ENCODE data around the gene ZNF827.

Gene ZNF827

DNA sequence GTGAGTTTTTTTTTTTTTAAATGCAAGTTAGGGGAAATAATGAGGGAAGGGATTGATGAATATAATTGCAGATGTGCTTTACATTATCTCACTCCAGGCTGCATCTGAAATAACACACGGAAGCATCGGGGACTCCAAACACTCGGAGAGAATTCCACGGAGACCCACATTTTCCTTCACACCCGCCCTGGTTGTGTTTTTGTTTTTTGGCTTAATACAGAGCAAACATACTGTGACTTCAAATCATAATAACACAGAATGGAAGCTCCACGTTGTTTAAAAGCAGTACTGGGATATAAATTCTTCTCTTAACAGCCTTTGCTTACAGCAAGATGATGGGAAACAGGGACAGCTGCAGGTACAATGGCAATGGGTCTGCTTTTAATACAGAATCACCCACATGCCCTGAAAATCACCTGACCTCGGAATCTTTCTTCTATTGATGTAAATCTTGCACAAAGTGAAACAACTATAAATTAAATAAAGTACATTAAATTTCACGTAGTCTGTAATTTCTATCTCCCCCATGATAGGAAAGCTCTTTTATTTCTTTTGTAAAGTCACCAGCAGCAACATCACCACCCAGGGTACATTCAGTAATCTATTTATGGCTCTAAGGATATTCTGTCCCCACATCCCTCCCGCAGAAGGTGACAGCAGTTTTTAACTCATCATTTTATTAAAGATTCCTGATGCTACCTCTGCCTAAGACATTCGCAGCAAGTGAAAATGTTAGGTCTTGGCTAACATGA is 119.3 kb downstream of the ZNF827 start:
- TF ChIP-seq, protein P1, sequence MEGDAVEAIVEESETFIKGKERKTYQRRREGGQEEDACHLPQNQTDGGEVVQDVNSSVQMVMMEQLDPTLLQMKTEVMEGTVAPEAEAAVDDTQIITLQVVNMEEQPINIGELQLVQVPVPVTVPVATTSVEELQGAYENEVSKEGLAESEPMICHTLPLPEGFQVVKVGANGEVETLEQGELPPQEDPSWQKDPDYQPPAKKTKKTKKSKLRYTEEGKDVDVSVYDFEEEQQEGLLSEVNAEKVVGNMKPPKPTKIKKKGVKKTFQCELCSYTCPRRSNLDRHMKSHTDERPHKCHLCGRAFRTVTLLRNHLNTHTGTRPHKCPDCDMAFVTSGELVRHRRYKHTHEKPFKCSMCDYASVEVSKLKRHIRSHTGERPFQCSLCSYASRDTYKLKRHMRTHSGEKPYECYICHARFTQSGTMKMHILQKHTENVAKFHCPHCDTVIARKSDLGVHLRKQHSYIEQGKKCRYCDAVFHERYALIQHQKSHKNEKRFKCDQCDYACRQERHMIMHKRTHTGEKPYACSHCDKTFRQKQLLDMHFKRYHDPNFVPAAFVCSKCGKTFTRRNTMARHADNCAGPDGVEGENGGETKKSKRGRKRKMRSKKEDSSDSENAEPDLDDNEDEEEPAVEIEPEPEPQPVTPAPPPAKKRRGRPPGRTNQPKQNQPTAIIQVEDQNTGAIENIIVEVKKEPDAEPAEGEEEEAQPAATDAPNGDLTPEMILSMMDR (IDR thresholded peaks at IDR 0.05; ENCODE audit: control extremely low read depth, extremely low read depth, low read depth, missing control alignments), result no peak
- ChIA-PET CTCF (interaction anchor here (1.4 to 2.6 kb wide), 2 partner anchors 9 to 18 kb away, joined by 3 to 10 read pairs; no protein-coding TSS in a partner anchor), POLR2A (no interaction called here)
- no peak for DNase-seq (ENCODE audit: extremely low spot score)

DNA sequence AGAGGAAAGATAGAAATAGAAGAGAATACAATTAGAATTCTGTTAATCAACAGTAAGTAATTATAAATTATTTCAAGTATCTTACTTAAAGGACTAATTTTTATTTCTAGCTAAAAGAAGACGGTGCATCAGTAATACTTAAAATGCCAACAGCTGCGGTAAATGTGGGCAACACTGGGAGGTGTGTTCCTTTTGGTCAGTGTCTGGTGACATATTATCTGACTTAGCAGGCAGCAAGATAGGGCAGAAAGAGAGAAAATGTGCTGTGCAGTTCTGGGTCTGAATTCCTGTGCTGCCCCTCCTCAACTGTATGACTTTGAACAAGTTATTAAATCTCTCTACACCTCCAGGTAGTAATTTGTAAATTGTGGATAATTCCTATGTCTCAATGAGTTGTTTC is 120.6 kb downstream of the ZNF827 start:
- CTCF ChIA-PET, result interaction anchor here (0.9 to 1.5 kb wide), 4 partner anchors 9 to 21 kb away, joined by 3 to 5 read pairs (median 4); no protein-coding TSS in a partner anchor
- TF ChIP-seq, protein P1 (IDR thresholded peaks at IDR 0.05; ENCODE audit: control extremely low read depth, extremely low read depth, low read depth, missing control alignments), result no peak

DNA sequence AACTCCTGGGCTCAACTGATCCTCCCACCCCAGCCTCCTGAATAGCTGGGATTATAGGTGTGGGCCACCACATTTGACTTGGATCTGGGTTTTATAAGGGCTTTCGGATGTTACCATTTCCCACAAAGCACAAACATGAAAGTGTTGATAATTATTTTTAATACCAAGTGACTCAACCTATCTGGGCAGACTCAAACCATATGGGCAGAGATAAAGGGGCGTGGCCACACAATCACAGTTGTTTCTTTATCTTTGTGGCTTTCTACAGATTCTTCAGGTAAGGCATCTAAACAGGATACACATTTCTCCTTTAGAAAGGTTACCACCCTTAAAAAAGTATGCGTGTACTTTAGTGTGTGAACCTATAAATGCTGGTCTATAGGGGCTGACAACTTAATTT is 122.5 kb downstream of the ZNF827 start:
- TF ChIP-seq, protein P1 (IDR thresholded peaks at IDR 0.05; ENCODE audit: control extremely low read depth, extremely low read depth, low read depth, missing control alignments), result no peak
- ChIA-PET POLR2A (no interaction called here), CTCF (interaction anchor here (0.6 to 1.1 kb wide), 3 partner anchors 8 to 53 kb away, joined by 3 to 6 read pairs (median 4); no protein-coding TSS in a partner anchor)
- no peak for DNase-seq (ENCODE audit: extremely low spot score)

More for the DNA sequence above, 120.6 kb downstream of the ZNF827 start:
- POLR2A ChIA-PET, result no interaction called here
- no peak for DNase-seq (ENCODE audit: extremely low spot score)

DNA sequence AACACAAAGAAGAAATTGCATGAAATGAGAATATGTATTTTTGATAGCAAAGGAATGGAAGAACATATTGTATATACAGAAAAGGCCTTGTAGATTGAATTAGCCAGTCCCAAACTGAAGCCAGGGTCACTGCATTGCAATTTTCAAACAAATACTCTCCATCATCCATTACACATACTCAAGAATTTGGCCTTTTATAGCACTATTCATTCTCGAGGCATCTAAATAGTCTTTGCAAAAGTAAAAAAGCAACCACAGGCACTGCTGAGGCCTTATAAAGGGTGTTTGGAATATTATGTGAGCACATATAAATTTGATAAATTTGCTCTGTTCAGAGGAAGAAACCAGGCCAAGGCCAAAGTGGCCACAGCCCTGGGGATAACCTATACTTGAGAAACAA is 123.0 kb downstream of the ZNF827 start:
- DNase-seq (ENCODE audit: extremely low spot score), result no peak
- CTCF ChIA-PET, result no interaction called here
- TF ChIP-seq, protein P1 (IDR thresholded peaks at IDR 0.05; ENCODE audit: control extremely low read depth, extremely low read depth, low read depth, missing control alignments), result no peak
- POLR2A ChIA-PET, result no interaction called here

DNA sequence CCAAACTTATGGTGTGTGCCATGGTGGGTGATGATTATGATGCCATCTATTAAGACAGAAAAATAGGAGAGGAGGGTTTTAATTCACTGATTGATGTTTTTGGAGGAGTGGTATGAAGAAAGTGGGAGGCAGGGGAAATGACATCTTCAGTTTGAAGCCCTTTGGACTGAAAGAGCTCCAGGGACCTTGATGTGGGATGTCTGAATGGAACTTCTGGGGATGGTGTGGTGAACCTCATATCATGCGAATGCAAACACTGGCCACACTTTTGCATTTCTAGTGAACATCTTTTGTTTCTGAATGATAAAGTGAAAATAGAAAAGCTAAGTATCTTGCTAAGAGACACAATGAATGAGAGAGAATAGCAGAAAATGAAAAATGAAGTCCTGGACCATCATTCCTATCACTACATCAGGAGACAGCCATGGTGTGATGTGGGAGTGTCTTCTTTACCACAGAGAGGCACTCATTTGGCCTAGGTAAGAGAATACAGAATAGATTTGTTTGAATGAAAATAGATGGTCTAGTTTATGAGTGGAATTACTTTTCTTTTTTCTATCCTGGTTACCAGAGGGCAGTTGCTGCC is 123.5 kb downstream of the ZNF827 start:
- DNase-seq (ENCODE audit: extremely low spot score), result no peak
- TF ChIP-seq, protein P1 (IDR thresholded peaks at IDR 0.05; ENCODE audit: control extremely low read depth, extremely low read depth, low read depth, missing control alignments), result no peak
- ChIA-PET POLR2A (no interaction called here), CTCF (no interaction called here)

DNA sequence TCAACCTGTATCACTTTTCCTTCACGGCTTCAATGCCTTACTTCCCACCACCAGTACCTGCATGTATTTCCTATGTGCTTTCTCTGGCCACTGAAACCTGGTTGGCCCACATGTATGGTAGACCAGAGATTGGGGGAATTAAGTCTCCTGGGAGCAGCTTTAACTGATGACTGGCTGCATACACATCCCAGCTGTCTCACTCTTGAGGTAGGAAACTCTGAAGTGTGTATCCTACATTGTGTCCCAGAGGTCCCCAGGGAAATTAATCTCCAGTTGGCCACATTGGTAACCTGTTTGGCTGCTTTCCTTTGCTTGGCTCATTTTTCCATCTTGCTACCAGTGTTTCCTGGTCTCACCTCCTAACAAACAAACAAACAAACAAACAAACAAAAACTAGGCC is 124.4 kb downstream of the ZNF827 start:
- DNase-seq (ENCODE audit: extremely low spot score), result no peak
- POLR2A ChIA-PET, result no interaction called here
- CTCF ChIA-PET, result no interaction called here
- TF ChIP-seq, protein P1 (IDR thresholded peaks at IDR 0.05; ENCODE audit: control extremely low read depth, extremely low read depth, low read depth, missing control alignments), result no peak

Measured in GM10248 (cell line).